Measurements from ENCODE around the gene ST3GAL5.

Gene ST3GAL5

DNA sequence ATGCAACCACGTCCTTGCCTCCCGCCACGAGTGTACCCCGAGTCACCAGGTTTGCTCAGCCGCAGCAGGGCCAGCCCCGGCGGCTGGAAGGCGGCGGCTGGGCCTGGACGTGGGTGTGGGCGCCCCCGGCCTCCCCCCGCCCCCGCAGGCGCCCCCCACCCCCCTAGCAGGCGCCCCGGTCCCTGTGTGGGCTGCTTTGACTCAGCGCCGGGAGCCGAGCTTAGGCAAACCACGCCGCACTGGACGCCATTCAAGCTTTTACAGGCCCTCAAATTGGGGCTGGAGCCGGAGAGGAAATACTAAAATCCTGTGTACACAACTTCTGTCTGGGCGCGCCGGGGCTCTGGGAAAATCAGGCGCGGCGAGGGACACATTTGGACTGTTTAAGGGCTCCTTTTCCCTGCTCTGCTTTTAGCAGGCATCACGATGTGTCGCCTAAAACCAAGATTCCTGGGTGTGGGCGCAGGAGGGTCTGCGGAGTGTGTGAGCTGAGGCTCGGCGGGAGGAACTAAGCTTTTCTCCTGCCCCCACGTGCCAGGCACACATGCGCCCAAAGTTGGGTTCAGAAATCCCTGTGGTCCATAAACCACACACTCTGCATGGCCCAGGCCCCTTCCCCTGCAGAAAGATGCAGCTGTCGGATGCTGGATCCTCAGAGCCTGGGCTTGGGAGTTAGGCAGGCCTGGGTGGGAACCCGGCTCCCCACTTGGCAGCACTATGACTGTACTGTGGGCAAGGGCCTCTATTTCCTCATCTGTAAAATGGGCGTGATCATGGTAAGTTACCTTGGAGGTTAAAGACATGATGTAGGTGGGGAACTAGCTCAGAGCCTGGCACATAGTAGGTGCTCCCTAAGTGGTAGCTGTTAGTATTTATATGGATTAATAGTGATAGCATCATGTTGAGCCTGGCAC is 77.4 kb downstream of the ST3GAL5 start:
- in situ Hi-C loops (cut with HindIII; ENCODE audit: low sequenced_read_pairs): no loop called here

DNA sequence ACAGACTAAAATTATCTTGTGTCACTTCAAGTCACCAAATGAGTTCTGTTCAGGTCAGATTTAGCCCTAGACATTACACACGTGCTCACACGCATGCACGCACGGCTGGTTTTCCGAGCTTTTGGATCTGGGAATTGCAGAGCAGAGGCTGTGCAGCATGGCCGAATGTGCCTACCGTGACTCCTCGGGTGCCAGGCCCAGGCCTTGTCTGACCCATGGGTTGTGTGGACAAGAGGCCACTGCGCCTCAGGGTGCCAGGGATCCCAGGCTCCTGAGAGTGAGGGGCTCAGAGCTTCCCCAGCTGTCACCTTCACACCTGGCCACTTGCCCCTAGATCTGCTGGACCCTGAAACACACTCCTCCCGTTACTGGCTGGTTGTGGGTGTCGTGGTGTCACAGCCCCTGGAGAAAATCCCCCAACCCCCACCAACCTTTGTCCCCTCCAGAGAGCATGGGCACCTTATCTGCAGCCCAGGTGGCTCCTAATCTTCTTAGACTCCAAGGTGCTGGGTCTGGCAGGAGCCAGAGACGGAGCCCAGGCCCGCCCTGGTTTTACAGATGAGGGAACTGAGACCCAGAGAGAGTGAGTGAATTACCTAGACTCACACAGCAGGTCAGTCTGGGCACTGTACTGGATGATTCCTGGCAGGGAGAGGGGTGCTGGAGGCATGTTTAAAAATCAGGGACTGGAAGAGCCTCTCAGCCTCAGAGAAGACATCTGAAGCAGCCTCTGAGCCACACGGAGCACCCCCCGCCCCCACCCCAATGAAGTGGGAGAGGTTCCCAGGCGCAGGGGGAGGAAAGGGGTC is 78.2 kb downstream of the ST3GAL5 start:
- in situ Hi-C loops (cut with HindIII; ENCODE audit: low sequenced_read_pairs): no loop called here

DNA sequence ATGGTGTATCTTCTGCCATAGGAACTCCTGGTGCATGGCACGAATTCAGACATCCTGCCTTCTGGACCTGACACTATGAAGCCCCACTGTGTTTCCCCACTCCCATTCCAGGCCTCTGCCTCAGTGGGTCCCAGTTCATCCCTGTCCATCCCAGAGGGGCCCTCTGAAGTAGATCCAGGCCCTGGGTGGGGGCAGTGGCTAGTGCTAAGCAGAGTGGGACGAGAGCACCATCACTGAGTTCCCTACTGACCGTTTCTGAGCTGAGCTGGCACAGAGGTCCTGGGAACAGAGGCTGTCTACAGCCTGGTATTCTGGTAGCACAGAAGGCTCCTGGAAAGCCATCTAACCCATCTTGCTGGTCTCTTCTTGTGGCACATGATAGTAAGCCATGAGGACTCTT is 81.0 kb downstream of the ST3GAL5 start:
- in situ Hi-C loops (cut with HindIII; ENCODE audit: low sequenced_read_pairs): no loop called here

DNA sequence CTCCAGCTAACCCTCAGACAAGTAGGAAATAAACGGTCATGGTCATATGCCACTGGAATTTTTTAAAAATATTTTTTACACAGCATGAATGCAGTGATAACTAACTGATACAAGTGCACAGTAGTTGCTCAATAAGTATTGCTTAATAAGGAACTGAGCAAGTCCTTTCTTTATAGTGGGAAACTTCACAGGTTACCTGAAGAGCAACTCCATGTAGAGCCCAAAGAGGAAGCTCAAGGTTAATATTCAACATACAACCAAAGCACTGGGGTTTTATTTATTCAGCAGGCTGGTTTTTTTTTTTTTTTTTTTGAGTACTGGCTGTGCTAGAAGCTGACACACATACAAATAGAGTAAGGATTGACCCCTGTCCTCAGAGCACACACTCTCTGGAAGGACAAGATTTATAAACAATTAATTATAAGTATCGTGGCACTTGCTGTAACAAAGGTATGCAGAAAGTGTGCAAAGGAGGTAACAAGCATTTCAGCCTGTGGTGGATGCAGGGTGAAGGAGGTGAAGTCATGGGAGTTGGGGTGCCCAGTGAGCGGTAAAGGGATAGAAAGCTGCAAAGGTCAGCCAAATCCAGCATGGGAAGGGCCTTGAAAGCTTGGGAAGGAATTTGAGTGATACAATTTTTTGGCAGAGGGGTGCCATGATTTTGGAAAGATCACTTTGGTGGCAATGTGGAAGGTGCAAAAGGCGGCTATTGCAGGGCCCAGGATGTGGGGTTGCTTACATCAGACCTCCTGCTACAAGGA is 82.3 kb downstream of the ST3GAL5 start:
- in situ Hi-C loops (cut with HindIII; ENCODE audit: low sequenced_read_pairs): no loop called here

DNA sequence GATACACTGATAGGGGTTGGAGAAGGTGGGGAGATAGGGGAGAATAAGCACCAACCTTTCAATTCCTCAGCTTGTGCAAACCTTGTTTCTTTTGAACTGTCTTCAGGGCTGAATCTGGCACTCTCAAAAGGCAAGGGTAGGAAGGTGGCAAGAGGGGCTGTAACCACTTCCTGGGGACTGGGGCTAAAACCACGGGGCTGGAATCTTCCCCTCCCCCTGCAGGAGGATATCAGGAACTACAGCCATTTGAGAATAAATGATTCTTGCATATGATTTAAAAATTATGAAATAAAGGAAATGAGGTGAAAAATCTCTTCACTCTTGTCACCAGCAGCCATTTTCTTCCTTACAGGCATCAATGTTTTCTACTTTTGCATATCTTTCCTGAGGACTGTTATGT is 84.2 kb downstream of the ST3GAL5 start:
- in situ Hi-C loops (cut with HindIII; ENCODE audit: low sequenced_read_pairs): loop anchor here (5.0 kb wide), 3 partner anchors 62 to 87 kb away; no protein-coding TSS in a partner anchor

DNA sequence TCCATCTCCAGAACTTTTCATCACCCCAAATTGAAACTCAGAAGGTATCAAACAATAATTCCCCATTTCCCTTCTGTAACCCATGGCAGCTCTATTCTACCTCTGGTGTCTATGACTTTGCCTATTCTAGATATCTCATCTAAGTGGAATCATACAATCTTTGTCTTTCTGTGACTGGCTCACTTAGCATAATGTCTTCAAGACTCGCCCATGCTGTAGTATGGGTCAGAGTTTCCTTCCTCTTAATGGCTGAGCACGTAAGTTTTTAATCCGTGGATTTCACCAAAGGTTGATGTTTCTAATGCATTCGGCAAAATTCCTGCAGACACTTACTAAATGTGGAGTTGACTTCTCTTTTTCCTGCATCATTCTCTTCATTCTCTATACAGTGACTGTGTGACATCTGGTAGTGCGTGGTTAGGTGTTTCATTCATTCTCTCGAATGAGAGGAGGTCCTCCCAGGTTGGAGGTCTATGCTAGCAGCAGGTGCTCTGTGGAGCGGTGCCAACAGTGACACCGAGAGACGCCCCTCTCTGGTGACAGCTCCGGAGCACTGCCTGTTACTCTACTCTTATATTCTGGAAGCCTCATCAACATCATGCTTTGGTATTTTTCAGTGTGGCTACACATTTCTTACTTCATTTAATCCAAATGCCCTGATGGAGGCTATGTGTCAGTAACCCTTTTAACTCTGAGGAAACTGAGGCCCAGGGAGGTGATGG is 84.9 kb downstream of the ST3GAL5 start:
- in situ Hi-C loops (cut with HindIII; ENCODE audit: low sequenced_read_pairs): loop anchor here (5.0 kb wide), 3 partner anchors 62 to 87 kb away; no protein-coding TSS in a partner anchor

DNA sequence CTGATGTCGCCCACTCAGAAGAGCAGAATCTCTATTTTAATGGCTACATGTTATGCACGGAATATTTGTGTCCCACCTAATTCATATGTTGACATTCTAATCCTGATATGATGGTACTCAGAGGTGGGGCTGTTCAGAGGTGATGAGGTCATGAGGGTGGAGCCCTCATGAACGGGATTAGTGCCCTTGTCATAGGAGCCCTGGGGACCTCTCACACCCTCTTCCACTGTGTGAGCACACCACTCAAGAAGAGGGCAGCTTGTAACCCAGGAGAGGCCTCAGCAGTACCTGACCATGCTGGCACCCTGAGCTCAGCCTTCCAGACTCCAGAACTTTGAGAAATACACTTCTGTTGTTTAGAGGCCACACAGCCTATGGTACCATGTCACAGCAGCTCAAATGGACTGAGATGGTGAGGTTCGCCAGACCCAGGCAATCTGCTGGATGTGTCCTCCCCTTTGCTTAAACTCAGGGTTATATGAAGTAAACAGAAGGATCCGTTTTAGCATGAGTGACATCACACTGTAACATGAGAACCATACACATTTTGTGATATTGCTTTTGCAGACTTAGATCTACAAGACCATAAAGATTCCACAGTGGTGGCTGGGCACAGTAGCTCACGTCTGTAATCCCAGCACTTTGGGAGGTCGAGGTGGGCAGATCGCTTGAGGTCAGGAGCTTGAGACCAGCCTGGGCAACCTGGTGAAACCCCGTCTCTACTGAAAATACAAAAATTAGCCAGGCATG is 86.3 kb downstream of the ST3GAL5 start:
- in situ Hi-C loops (cut with HindIII; ENCODE audit: low sequenced_read_pairs): loop anchor here (5.0 kb wide), 3 partner anchors 60 to 85 kb away; no protein-coding TSS in a partner anchor

DNA sequence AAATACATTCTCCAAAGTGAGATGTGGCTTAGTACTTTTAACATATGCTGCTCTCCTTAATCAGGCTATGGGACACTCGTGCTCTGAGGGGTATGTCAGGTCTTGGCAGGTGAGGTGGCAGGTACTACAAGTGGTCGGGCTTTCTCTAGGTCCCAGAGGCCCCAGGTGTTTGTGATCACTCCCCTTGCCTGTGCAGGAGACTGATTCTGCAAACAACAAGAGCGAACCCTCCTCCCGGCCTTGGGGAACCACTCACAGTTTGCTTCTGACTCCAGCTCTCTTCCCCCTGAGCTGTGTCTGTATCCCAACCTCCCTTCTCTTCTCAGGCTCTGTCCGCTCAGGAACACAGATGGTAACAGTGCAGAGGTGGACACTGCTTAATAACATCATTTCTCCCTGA is 86.9 kb downstream of the ST3GAL5 start:
- in situ Hi-C loops (cut with HindIII; ENCODE audit: low sequenced_read_pairs): loop anchor here (5.0 kb wide), 3 partner anchors 60 to 85 kb away; no protein-coding TSS in a partner anchor

DNA sequence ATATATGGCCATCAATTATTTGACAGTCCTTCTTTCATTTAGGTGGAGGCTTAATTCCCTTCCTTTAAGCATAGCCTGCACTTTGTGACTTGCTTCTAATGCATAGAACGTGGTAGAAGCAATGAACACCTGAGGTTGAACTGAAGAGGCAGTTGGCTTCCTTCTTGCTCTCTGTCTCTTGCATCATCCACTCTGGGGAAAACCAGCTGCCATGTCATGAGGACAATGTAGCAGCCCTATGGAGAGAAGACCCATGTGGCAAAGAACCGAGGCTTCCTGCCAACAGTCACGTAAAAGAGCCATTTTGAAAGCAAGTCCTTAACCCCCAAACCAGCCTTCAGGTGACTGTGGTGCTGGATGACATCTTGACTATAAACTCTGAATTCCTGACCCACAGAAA is 88.2 kb downstream of the ST3GAL5 start:
- in situ Hi-C loops (cut with HindIII; ENCODE audit: low sequenced_read_pairs): loop anchor here (5.0 kb wide), 3 partner anchors 58 to 83 kb away; no protein-coding TSS in a partner anchor

DNA sequence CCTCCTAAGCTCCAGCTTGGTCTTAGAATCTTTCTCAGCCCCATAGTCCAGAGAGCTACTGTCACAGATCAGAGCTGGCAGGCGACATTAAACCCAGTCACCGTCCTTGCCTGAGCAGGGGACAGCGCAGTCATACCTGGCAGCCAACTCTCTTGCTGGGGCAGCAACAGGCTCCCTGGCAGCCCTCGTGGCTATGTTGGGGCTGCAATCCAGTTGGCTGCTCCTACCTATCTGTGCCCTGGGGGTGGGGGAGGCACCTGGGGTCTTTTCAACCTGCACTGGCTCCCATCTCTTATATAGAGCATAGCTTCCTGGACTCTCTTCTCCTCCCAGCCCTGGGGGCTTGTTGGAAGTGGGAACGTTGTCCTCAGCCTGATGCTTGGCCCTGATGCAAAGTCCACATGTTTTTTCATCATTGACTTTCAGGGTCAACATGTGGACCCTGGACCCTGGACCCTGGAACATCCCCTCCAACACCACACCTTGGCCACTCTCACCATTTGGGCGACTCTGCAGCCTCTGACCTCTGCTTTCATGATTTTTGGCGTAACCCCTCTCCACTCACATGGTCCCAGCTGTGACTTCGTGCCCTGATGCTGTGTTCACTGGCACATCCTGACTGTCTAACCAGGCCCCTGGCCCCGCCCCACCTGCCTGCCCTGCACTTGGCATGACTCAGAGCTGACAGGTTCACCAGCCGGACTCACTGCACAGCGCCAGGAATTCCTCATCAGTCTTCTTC is 89.4 kb downstream of the ST3GAL5 start:
- in situ Hi-C loops (cut with HindIII; ENCODE audit: low sequenced_read_pairs): no loop called here

DNA sequence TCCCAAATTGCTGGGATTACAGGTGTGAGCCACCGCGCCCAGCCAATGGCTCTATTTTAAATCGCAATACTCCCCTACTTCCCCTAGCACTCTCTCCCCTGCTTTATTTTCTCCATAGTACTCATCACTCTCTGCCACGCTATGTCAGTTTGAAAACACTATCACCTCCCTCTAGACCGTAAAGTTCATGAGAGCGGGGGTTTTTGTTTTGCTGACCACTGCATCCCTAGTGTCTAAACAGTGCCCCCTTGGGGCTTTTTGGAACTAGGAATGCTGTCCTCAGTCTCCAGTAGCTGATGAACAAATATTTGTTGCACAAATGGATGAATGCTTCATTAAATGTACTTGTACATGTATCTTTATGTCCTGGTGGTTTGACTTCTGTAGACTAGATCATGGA is 90.9 kb downstream of the ST3GAL5 start:
- in situ Hi-C loops (cut with HindIII; ENCODE audit: low sequenced_read_pairs): no loop called here

DNA sequence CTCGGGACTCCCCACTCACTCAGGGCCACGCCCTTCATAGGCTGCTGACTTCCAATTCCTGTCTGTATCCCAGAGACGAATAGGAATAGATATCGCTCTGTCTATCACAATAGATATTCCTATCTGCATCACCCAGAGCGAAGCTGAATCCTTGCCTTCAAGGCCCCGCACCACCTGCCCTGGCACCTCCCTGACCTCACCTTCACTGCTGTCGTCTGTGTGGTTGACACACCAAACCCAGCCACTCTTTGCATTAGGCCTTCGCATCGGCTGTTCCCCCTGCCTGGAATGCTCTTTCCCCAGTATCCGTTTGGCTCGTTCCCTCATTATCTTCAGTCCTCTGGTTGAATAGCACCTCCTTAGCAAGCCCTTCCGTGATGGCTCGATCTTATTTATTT is 91.5 kb downstream of the ST3GAL5 start:
- in situ Hi-C loops (cut with HindIII; ENCODE audit: low sequenced_read_pairs): no loop called here

DNA sequence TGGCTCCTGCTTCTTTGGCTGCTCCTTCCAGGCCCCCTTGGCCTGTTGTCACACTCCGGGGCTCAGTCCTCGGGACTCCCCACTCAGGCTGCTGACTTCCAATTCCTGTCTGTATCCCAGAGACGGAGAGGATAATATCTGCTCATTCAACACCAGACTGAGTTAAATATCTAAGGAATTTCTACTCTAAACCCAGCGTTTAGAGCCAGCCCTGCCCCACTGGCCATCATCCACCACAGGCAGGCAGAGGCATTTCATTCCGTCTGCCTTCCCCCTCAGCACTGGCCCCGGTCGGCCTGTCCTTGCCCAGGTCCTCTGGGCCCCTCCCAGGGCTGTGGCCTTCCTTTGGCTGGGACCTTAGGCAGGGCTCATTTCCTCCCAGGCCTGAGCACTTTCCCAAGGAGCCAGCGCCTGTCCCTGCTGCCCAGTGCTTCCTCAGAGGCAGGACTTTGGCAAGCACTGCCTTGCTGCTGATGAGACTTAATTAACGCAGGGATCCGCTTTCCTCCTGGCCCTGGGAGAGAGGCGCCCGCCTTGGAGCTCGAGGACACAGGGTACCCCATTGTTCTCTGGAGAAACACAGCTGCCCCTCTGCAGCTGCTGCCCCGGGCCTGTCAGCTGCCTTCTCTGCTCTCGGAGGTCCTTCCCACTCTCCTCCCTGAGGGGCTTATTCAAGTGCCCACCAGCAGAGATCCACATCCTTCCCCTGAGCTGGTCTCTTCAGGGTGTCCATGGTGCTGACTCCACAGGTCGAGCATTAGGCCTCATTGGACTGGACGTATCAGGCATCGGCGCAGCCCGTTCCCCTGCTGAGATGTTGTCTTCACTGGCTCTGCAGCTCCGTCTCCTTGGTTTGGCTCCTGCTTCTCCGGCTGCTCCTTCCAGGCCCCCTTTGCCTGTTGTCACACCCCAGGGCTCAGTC is 92.2 kb downstream of the ST3GAL5 start:
- in situ Hi-C loops (cut with HindIII; ENCODE audit: low sequenced_read_pairs): no loop called here

DNA sequence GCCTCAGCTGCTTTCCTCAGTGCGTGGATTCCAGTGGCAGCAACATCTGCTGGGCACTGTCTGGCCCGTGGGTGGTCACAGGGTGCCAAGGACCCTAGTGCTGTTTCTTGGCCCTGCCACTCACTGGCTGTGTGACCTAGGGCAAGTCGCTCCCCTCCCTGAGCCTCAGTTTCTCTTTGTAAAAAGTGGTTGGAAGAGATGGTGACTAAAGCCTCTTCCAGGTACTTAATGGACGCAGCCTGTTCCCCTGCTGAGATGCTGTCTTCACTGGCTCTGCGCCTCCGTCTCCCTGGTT is 92.8 kb downstream of the ST3GAL5 start:
- in situ Hi-C loops (cut with HindIII; ENCODE audit: low sequenced_read_pairs): no loop called here

DNA sequence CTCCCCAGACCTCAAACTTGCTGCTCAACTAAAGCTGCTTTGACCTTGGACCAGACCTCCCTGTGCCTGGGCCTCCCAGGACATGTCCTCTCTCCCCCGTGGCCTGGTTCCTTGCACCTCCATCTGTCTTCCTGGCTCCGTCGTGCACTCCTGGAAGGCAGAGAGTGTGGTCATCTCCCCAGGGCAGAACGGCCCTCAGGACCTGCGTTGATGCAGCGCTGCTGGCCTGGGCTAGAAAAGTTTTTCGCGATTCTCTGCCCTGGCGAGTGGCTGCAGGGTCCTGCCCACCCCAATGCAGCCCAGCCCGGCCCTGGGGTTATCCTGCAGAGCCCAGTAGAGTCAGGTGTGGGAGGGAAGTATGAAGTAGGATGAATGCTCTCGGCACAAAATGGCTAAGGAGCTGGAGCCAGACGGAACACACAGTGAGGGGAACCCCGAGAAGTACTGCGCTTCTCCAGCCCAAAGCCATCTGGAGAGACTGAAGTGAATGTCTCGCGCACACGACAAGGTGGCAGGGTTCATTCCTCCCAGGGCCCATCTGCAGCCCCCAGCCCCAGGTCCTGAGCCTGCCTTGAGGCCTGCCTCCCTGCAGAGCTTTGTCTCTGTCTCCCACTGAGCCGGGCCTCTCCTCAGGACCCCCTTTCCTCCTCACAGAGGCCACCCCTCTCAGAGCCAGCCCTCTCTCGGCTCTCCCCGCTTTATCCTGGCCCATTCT is 93.3 kb downstream of the ST3GAL5 start:
- in situ Hi-C loops (cut with HindIII; ENCODE audit: low sequenced_read_pairs): no loop called here

DNA sequence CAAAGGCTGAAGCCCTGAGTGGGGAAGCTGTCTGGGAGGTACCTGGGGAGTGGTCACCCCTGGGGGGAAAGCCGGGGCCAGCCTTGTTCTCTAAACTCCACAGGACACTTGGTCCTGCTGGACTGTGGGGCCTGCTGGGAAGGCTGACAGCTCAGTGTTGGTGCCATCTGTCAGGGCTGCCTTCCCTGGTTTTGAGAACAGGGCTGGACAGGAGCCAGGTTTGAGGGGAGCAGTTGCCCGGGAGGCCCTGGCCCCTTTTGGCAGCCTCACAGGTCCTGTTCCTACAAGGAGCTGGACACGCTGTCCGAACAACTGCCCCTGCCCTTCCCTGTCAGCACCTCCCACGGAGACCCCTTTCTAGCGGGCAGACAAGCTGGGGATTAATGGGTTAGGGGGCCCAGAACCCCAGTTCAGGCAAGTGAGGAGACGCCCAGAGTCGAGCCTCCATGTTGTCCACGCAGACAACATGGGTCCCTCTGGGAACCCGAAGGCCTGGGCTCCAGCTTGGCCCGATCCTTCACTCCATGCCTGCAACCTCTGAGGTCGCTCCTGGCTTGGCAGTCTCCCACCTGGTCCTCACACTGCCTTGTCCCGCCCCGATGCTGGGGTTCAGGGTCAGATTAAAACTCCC is 94.2 kb downstream of the ST3GAL5 start:
- in situ Hi-C loops (cut with HindIII; ENCODE audit: low sequenced_read_pairs): no loop called here

DNA sequence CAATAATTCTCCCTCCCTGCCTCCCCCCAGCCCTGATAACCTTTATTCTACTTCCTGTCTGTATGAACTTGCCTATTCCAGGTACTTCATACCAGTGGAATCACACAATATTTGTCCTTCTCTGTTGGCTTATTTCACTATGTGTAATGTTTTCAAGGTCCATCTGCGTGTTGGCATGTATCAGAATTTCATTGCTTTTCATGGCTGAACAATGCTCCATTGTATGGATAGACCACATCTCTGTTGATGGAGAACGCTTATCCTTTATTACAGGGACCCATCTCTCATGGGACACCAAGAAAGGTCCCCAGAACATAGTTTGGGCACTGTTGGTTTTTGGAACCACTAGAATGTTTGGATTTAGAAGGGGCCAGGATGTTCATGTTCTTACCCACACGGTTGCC is 94.8 kb downstream of the ST3GAL5 start:
- in situ Hi-C loops (cut with HindIII; ENCODE audit: low sequenced_read_pairs): no loop called here

Measured in endothelial cell of hepatic sinusoid (primary cell).